Neuronal stem cell (in vitro differentiated cells): Measurements from ENCODE around the gene AXIN1.

ENCODE experiments used
- DNase-seq: peaks from one replicate; pipeline ENCODE4 v3.0.0-alpha.2; 2013; ENCODE audit warnings: low spot score
- H2AFZ ChIP-seq: one replicate; pipeline ENCODE4 v1.6.1; 2013; ENCODE audit warnings: mild to moderate bottlenecking, low read length, inconsistent platforms
- H2AK5ac ChIP-seq: 2 replicates; pipeline ENCODE4 v1.6.1; 2013; ENCODE audit warnings: low read depth, mild to moderate bottlenecking, inconsistent platforms, low read length, moderate library complexity, mixed read lengths
- H2BK120ac ChIP-seq: 2 replicates; pipeline ENCODE4 v1.6.1; 2013; ENCODE audit warnings: low read depth, mild to moderate bottlenecking, inconsistent platforms, low read length, moderate library complexity, mixed read lengths
- H2BK12ac ChIP-seq: one replicate; pipeline ENCODE4 v1.6.1; 2013; ENCODE audit warnings: low read length, inconsistent platforms
- H2BK15ac ChIP-seq: 2 replicates; pipeline ENCODE4 v1.6.1; 2013; ENCODE audit warnings: mild to moderate bottlenecking, low read length, inconsistent platforms, mixed read lengths
- H2BK5ac ChIP-seq: one replicate; pipeline ENCODE4 v1.6.1; 2013; ENCODE audit warnings: inconsistent platforms, mild to moderate bottlenecking, low read length, moderate library complexity
- H3K14ac ChIP-seq: one replicate; pipeline ENCODE4 v1.6.1; 2013; ENCODE audit warnings: low read length, inconsistent platforms
- H3K18ac ChIP-seq: 2 replicates; pipeline ENCODE4 v1.6.1; 2013; ENCODE audit warnings: low read length, inconsistent platforms
- H3K23ac ChIP-seq: 2 replicates; pipeline ENCODE4 v1.6.1; 2013; ENCODE audit warnings: low read depth, mild to moderate bottlenecking, mixed read lengths, low read length, inconsistent platforms; ENCODE audit not compliant: poor library complexity
- H3K27ac ChIP-seq: replicated peaks from 3 replicates; pipeline ENCODE4 v1.5.1; 2013; ENCODE audit warnings: low read length, inconsistent platforms
- H3K27me3 ChIP-seq, 3 experiments: 2 replicates each; pipeline ENCODE4 v1.6.1; 2013; ENCODE audit warnings: low read length in 3 of 3, mild to moderate bottlenecking in 2 of 3, inconsistent platforms in 1 of 3, low read depth in 1 of 3, mixed read lengths in 1 of 3, moderate library complexity in 1 of 3; ENCODE audit not compliant: control insufficient read depth in 3 of 3, insufficient read depth in 3 of 3
- H3K36me3 ChIP-seq, 2 donors: replicated peaks in 1 of 2; 2 replicates each; pipeline ENCODE4 v1.6.1; 2013; ENCODE audit warnings: low read length in 2 of 2; ENCODE audit not compliant: control insufficient read depth in 2 of 2, insufficient read depth in 2 of 2
- H3K4ac ChIP-seq: 2 replicates; pipeline ENCODE4 v1.6.1; 2013; ENCODE audit warnings: inconsistent platforms, mild to moderate bottlenecking, low read length, moderate library complexity
- H3K4me1 ChIP-seq, 2 donors: 1 replicate in 1 of 2; 2 replicates in 1 of 2; pipeline ENCODE4 v1.6.1; 2013; ENCODE audit warnings: low read length in 2 of 2, low read depth in 1 of 2; ENCODE audit not compliant: control insufficient read depth in 2 of 2, insufficient read depth in 1 of 2
- H3K4me2 ChIP-seq: one replicate; pipeline ENCODE4 v1.6.1; 2013; ENCODE audit warnings: mild to moderate bottlenecking, low read length, inconsistent platforms; ENCODE audit not compliant: insufficient read depth, poor library complexity, severe bottlenecking
- H3K4me3 ChIP-seq, 2 donors: 2 replicates each; pipeline ENCODE4 v1.5.1; 2013; ENCODE audit warnings: low read length in 2 of 2, mild to moderate bottlenecking in 2 of 2, inconsistent platforms in 1 of 2, moderate library complexity in 1 of 2
- H3K79me1 ChIP-seq: one replicate; pipeline ENCODE4 v1.6.1; 2013; ENCODE audit warnings: low read depth, mild to moderate bottlenecking, inconsistent platforms, low read length, moderate library complexity
- H3K9ac ChIP-seq: one replicate; pipeline ENCODE4 v1.6.1; 2013; ENCODE audit warnings: mild to moderate bottlenecking, low read depth, low read length, inconsistent platforms; ENCODE audit not compliant: poor library complexity
- H3K9me3 ChIP-seq, 2 donors: replicated peaks in 1 of 2; 2 replicates each; pipeline versions ENCODE3 to v1.6.1; 2013; ENCODE audit warnings: low read length in 2 of 2, mild to moderate bottlenecking in 2 of 2, inconsistent platforms in 1 of 2, low read depth in 1 of 2, mixed read lengths in 1 of 2, moderate library complexity in 1 of 2; ENCODE audit not compliant: control insufficient read depth in 2 of 2, insufficient read depth in 1 of 2
- H4K8ac ChIP-seq: one replicate; pipeline ENCODE4 v1.6.1; 2013; ENCODE audit warnings: low read depth, mild to moderate bottlenecking, inconsistent platforms, low read length, moderate library complexity
- H4K91ac ChIP-seq: one replicate; pipeline ENCODE4 v1.6.1; 2013; ENCODE audit warnings: low read length, low read depth, mild to moderate bottlenecking, inconsistent platforms; ENCODE audit not compliant: poor library complexity
- WGBS, 2 donors: extraction: QIAGEN DNeasy Blood & Tissue Kit; methylation state at CpG; one replicate each; pipeline ENCODE4 v1.1.7; 2013; ENCODE audit warnings: missing lambda C conversion rate in 2 of 2, mixed read lengths in 1 of 2; ENCODE audit not compliant: insufficient read length in 2 of 2, insufficient replicate concordance in 1 of 2; ENCODE audit errors: extremely low coverage in 2 of 2; 5-methylcytosine and 5-hydroxymethylcytosine counted together

Gene AXIN1

DNA sequence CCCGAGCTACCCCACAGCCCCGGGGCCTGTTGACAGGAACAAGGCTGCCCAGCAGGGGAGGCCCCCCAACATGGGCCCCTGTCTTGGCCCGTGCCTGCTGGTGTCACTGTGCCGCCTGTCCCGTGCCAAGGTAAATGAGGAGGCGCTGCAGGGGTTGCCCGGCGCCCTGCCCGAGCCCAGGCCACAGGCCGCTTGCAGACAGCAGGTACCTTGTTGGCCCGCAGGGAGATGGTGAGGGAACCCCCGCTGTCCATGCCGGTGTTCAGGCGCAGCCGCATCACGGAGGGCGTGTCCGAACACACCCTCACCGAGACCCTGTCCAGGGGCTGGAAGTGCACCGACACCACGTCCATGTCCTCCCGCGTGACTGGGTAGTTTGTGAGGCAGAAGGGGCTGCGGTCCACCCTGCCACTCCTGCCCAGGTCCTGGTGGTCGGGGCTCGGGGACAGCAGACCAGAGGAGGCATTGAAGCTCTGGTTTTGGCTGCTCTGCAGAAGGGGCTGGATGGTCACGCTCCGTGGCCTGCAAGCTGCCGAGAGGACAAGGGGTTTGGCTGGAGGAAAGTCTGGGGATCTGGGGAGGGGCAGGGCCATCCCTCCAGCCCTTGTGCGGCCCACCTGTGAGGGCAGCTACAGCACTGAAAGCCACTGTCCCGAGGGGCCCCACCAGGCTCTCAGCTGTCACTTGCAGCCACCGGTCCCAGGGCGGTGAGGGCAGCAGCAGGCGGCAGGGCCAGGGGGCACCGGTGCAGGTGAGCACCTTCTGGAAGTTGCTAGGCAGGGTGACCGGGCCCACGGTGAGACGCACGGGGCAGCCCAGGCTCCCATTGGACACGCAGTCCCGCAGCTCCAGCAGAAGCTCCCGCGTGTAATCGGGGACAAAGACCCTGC is 23.6 kb upstream of the AXIN1 start:
- H2BK5ac ChIP-seq, result peak overlapping the region; percentile 39
- no peak overlapping the region for H3K4ac ChIP-seq
- no peak overlapping the region for H3K4me2 ChIP-seq
- peak overlapping the region; percentile 60 for H3K9ac ChIP-seq
- H2AK5ac ChIP-seq, result no peak overlapping the region
- no peak overlapping the region for H3K23ac ChIP-seq
- no CpG with 5 or more reads among the region's 44 CpGs for WGBS, 2 donors
- peaks cover 0 to 7% of the 10 kb centered on the region in 2 donors for H3K4me1 ChIP-seq
- no peak overlapping the region for H4K91ac ChIP-seq
- DNase-seq, result no peak
- H3K79me1 ChIP-seq, result peaks cover 14% of the 10 kb centered on the region
- H3K27me3 ChIP-seq, result no peaks in the 10 kb centered on the region
- peak overlapping the region; percentile 38 for H3K14ac ChIP-seq
- H3K36me3 ChIP-seq, result peaks cover 31 to 63% of the 10 kb centered on the region in 2 donors
- no peak overlapping the region for H2BK15ac ChIP-seq
- no peak overlapping the region for H3K4me3 ChIP-seq
- no peak overlapping the region for H3K18ac ChIP-seq
- no peak overlapping the region for H2AFZ ChIP-seq
- H4K8ac ChIP-seq, result no peak overlapping the region
- H2BK12ac ChIP-seq, result no peak overlapping the region
- no peak overlapping the region for H3K27ac ChIP-seq
- H2BK120ac ChIP-seq, result no peak overlapping the region
- no peaks in the 10 kb centered on the region for H3K9me3 ChIP-seq

DNA sequence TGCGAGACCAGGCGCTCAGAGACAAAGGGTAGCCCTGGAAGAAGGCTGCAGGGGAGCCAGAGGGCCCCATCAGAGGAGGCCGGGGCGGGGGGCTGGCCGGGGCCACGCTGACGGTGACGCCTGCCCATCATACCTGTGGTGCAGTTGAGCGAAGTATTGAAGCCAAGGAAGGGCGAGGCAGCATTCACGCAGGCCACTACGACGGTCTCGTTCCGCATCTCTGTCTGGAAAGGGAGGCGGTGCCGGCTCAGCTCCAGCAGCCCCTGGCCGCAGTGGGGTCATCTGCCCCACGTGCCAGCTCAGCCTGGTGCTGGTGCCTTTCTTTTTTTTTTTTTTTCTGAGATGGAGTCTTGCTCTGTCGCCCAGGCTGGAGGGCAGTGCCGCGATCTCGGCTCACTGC is 22.7 kb upstream of the AXIN1 start:
- no peak overlapping the region for H2AFZ ChIP-seq
- peaks cover 4 to 6% of the 10 kb centered on the region in 2 donors for H3K4me1 ChIP-seq
- H2BK5ac ChIP-seq, result no peak overlapping the region
- peaks cover 14% of the 10 kb centered on the region for H3K79me1 ChIP-seq
- H3K4me3 ChIP-seq, result no peak overlapping the region
- DNase-seq, result no peak
- peak overlapping the region; percentile 18 for H3K4me2 ChIP-seq
- H3K4ac ChIP-seq, result no peak overlapping the region
- H3K18ac ChIP-seq, result no peak overlapping the region
- no peak overlapping the region for H3K14ac ChIP-seq
- H3K27ac ChIP-seq, result no peak overlapping the region
- H3K27me3 ChIP-seq, result no peaks in the 10 kb centered on the region
- H2BK12ac ChIP-seq, result no peak overlapping the region
- H3K23ac ChIP-seq, result no peak overlapping the region
- H3K36me3 ChIP-seq, result peaks cover 31 to 64% of the 10 kb centered on the region in 2 donors
- no peak overlapping the region for H4K91ac ChIP-seq
- no peak overlapping the region for H4K8ac ChIP-seq
- H3K9me3 ChIP-seq, result no peaks in the 10 kb centered on the region
- no peak overlapping the region for H2BK15ac ChIP-seq
- no peak overlapping the region for H3K9ac ChIP-seq
- no CpG with 5 or more reads among the region's 23 CpGs for WGBS, 2 donors
- no peak overlapping the region for H2AK5ac ChIP-seq
- H2BK120ac ChIP-seq, result no peak overlapping the region

DNA sequence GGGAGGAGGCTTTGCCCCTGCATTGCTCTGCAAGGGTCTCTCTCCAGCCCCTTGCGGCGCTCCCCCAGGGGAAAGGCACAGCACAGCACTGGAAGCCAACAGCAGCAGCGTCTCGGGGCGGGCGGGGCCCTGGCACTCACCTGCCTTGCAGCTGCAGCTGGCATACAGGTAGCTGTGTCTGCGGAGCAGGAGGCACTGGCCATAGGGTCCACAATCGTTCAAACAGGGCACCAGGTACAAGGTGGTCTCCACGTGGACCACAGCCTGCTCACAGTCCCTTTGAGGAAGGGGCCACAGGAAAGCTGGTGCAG is 22.0 kb upstream of the AXIN1 start:
- no peak overlapping the region for H2BK5ac ChIP-seq
- no peak overlapping the region for H4K8ac ChIP-seq
- H3K4me2 ChIP-seq, result no peak overlapping the region
- DNase-seq, result no peak
- no peak overlapping the region for H3K14ac ChIP-seq
- no peak overlapping the region for H2AFZ ChIP-seq
- H4K91ac ChIP-seq, result no peak overlapping the region
- no peak overlapping the region for H2BK15ac ChIP-seq
- H3K9me3 ChIP-seq, result no peaks in the 10 kb centered on the region
- H2BK12ac ChIP-seq, result no peak overlapping the region
- no peak overlapping the region for H3K18ac ChIP-seq
- no CpG with 5 or more reads among the region's 9 CpGs for WGBS, 2 donors
- H3K4me1 ChIP-seq, result peaks cover 4 to 9% of the 10 kb centered on the region in 2 donors
- H3K4me3 ChIP-seq, result no peak overlapping the region
- peaks cover 31 to 68% of the 10 kb centered on the region in 2 donors for H3K36me3 ChIP-seq
- no peak overlapping the region for H2BK120ac ChIP-seq
- no peak overlapping the region for H3K9ac ChIP-seq
- H3K23ac ChIP-seq, result peak overlapping the region; percentile 43
- no peak overlapping the region for H3K27ac ChIP-seq
- peaks cover 13% of the 10 kb centered on the region for H3K79me1 ChIP-seq
- H3K4ac ChIP-seq, result no peak overlapping the region
- H2AK5ac ChIP-seq, result no peak overlapping the region
- no peaks in the 10 kb centered on the region for H3K27me3 ChIP-seq

DNA sequence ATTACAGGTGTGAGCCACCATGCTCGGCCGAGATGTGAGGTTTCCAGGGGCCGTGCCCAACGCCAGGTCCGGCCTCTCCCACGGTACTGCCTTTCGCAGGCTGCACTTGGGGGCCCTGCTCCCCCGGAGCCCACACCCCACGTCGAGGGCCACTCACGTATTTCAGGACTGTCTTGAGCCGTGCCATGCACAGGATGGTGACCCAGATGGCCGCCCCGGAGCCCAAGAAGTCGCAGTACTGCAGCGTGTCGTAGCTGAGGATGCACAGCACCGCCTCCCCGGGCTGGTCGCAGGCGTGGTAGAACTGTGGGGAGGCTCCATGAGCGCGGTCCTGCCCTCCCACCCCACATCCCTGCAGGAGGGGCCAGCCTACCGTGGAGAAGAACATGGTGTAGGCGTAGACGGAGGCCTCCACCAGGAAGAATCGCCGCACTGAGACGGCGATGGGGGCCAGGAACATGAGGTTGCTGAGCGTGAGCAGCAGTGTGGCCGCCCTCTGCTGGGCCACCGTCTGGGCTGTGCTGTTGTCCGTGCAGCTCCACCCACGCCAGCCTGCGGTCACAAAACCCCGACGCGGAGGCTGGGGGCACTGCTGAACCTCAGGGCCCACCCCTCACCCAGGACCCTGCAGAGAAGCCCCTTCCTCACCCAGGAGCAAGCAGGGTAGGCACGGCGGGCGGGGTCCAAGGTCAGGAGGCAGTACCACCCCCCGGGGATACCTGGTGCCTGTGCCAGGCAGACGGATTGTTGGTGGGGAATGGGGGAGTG is 21.5 kb upstream of the AXIN1 start:
- Histone ChIP-seq H2BK15ac (no peak overlapping the region), H3K9ac (no peak overlapping the region), H3K27me3 (no peaks in the 10 kb centered on the region), H3K4me3 (no peak overlapping the region), H3K27ac (peak overlapping the region; percentile 17), H2AFZ (no peak overlapping the region), H2BK120ac (no peak overlapping the region), H3K18ac (peak overlapping the region; percentile 28), H2BK12ac (no peak overlapping the region), H3K14ac (no peak overlapping the region), H3K4ac (no peak overlapping the region), H4K91ac (peak overlapping the region; percentile 12), H3K23ac (peak overlapping the region; percentile 43), H3K4me2 (no peak overlapping the region), H3K4me1 (peaks cover 4 to 6% of the 10 kb centered on the region in 2 donors), H3K9me3 (no peaks in the 10 kb centered on the region), H3K36me3 (peaks cover 31 to 73% of the 10 kb centered on the region in 2 donors), H2AK5ac (no peak overlapping the region), H2BK5ac (no peak overlapping the region), H4K8ac (no peak overlapping the region), H3K79me1 (peaks cover 9% of the 10 kb centered on the region)
- DNase-seq, result no peak
- no CpG with 5 or more reads among the region's 44 CpGs for WGBS, 2 donors
